HepG2 (cell line): Measurements from ENCODE around the gene CRLF2. TPM values are rescaled to one million over a fixed set of nuclear protein-coding genes. Genes with fewer than 3 reads are reported as not detected.

Source experiments
- ATAC-seq: fragments of 200-7000 bp; cut with Tn5 transposase; 3 replicates; pipeline ENCODE4 v1.9.1; 2020; ENCODE audit warnings: mild to moderate bottlenecking, moderate library complexity
- BruUV-seq: library from RNA; stranded (reverse); fragments of 400-500 nt; replicated peaks from 2 replicates; lab custom pipeline; 2021; lab: Mats Ljungman, UMichigan
- CTCF ChIA-PET: fragments of 300-600 bp; formaldehyde crosslinking; extraction: SDS; loops from one replicate; lab custom pipeline; 2021; ENCODE audit warnings: low total read pairs, inconsistent platforms, low intra/inter-chr PET ratio; lab: Yijun Ruan, JAX
- POLR2A ChIA-PET: fragments of 350-600 bp; sonication (Branson Sonifier 250); formaldehyde crosslinking; loops from one replicate; lab custom pipeline; 2020; ENCODE audit warnings: antibody characterized with exemption, inconsistent platforms; lab: Yijun Ruan, JAX
- DNase-seq: peaks from one replicate; pipeline ENCODE4 v3.0.0-alpha.2; 2015; ENCODE audit warnings: low spot score
- FAIRE-seq: peaks from 3 replicates; lab custom pipeline; 2011; peaks lifted over from hg19 to GRCh38; lab: Jason Lieb, UNC
- H2AFZ ChIP-seq: one replicate; pipeline ENCODE4 v1.6.1; 2011; ENCODE audit warnings: low read length, inconsistent platforms
- H3K27ac ChIP-seq: fragments of 300-600 bp; 3 replicates; pipeline ENCODE4 v1.8.0; 2011; ENCODE audit warnings: mixed run types, mild to moderate bottlenecking, mixed read lengths, low read length, inconsistent platforms; ENCODE audit not compliant: insufficient read depth; ENCODE audit errors: extremely low read length
- H3K27me3 ChIP-seq, 2 experiments: fragments of 200-600 bp in 1 of 2; 2 replicates in 1 of 2; 3 replicates in 1 of 2; pipeline versions ENCODE4 v1.6.0 to v1.8.0; 2011; ENCODE audit warnings: low read length in 2 of 2, mild to moderate bottlenecking in 2 of 2, moderate library complexity in 2 of 2, inconsistent platforms in 1 of 2; ENCODE audit not compliant: insufficient read depth in 2 of 2, control insufficient read depth in 1 of 2
- H3K36me3 ChIP-seq, 2 experiments: fragments of 200-600 bp in 1 of 2; replicated peaks in 1 of 2; 2 replicates in 1 of 2; 3 replicates in 1 of 2; pipeline versions ENCODE4 v1.5.1 to v1.8.0; 2011; ENCODE audit warnings: low read length in 2 of 2, inconsistent platforms in 1 of 2; ENCODE audit not compliant: insufficient read depth in 2 of 2, control insufficient read depth in 1 of 2
- H3K4me1 ChIP-seq: 2 replicates; pipeline ENCODE4 v1.5.1; 2012; ENCODE audit warnings: low read length, inconsistent platforms; ENCODE audit not compliant: insufficient read depth
- H3K4me2 ChIP-seq: 2 replicates; pipeline ENCODE4 v1.6.0; 2011; ENCODE audit warnings: low read depth, low read length, inconsistent platforms
- H3K4me3 ChIP-seq, 3 experiments: fragments of 200-600 bp in 1 of 3; sonication (generic), shearing (Covaris generic) in 1 of 3; replicated peaks in 1 of 3; 2 replicates each; pipeline ENCODE4 v1.5.1; 2011 to 2016; ENCODE audit warnings: low read length in 3 of 3, inconsistent platforms in 2 of 3, low read depth in 2 of 3, mild to moderate bottlenecking in 2 of 3, control low read depth in 1 of 3, mixed read lengths in 1 of 3; ENCODE audit not compliant: insufficient read depth in 1 of 3
- H3K79me2 ChIP-seq: one replicate; pipeline ENCODE4 v1.6.1; 2011; ENCODE audit warnings: low read length, inconsistent platforms; ENCODE audit not compliant: insufficient read depth
- H3K9ac ChIP-seq: 2 replicates; pipeline ENCODE4 v1.6.0; 2011; ENCODE audit warnings: mild to moderate bottlenecking, low read depth, low read length, inconsistent platforms; ENCODE audit not compliant: insufficient read depth
- H3K9me3 ChIP-seq: 2 replicates; pipeline ENCODE4 v1.5.1; 2012; ENCODE audit warnings: mild to moderate bottlenecking, low read length
- H4K20me1 ChIP-seq: 2 replicates; pipeline ENCODE4 v1.6.0; 2011; ENCODE audit warnings: inconsistent platforms, mild to moderate bottlenecking, low read length, moderate library complexity; ENCODE audit not compliant: insufficient read depth
- CENPT ChIP-seq: sonication (generic); formaldehyde crosslinking; IDR thresholded peaks from 2 replicates; pipeline ENCODE4 v1.8.0; 2022; ENCODE audit warnings: low read depth, mild to moderate bottlenecking, moderate library complexity, missing genetic modification reagents
- FOXO4 ChIP-seq: sonication (generic); formaldehyde crosslinking; conservative IDR thresholded peaks from 2 replicates; pipeline ENCODE4 v1.8.1; 2023; ENCODE audit warnings: missing genetic modification reagents
- GRHL1 ChIP-seq: sonication (generic); formaldehyde crosslinking; conservative IDR thresholded peaks from 2 replicates; pipeline ENCODE4 v1.8.0; 2022; ENCODE audit warnings: missing genetic modification reagents
- NFE2L1 ChIP-seq: sonication (generic); formaldehyde crosslinking; IDR thresholded peaks from 2 replicates; pipeline ENCODE4 v1.4.0; 2020; ENCODE audit warnings: missing genetic modification reagents, mild to moderate bottlenecking, borderline replicate concordance
- NFYB ChIP-seq: sonication (generic); formaldehyde crosslinking; IDR thresholded peaks from 2 replicates; pipeline ENCODE4 v1.4.0; 2020; ENCODE audit warnings: missing genetic modification reagents
- SMARCE1 ChIP-seq: fragments of 450-650 bp; IDR thresholded peaks from 2 replicates; pipeline ENCODE4 v1.6.1; 2017; ENCODE audit warnings: borderline replicate concordance
- SNAPC4 ChIP-seq: sonication (generic); formaldehyde crosslinking; IDR thresholded peaks from 2 replicates; pipeline ENCODE4 v1.4.0; 2020; ENCODE audit warnings: mild to moderate bottlenecking, missing genetic modification reagents
- ZNF552 ChIP-seq: sonication (generic); formaldehyde crosslinking; IDR thresholded peaks from 2 replicates; pipeline ENCODE4 v1.9.0; 2022; ENCODE audit warnings: missing genetic modification reagents, mild to moderate bottlenecking, borderline replicate concordance
- ZNF670 ChIP-seq: sonication (generic); formaldehyde crosslinking; IDR thresholded peaks from 2 replicates; pipeline ENCODE4 v1.8.0; 2022; ENCODE audit warnings: mild to moderate bottlenecking, missing genetic modification reagents, borderline replicate concordance
- ZNF724P ChIP-seq: sonication (generic); formaldehyde crosslinking; IDR thresholded peaks from 2 replicates; pipeline ENCODE4 v1.8.0; 2022; ENCODE audit warnings: missing genetic modification reagents, borderline replicate concordance
- WGBS: methylation state at CpG from one replicate; pipeline ENCODE4 v1.1.6; 2017; ENCODE audit warnings: low lambda C conversion rate; 5-methylcytosine and 5-hydroxymethylcytosine counted together
- in situ Hi-C: cut with HindIII; loops from 2 replicates; pipeline ENCODE4 v1.10.0; 2017; ENCODE audit warnings: low pct_unique_long_range_greater_than_20kb; ENCODE audit not compliant: extremely low pct_ligation_motif_present
- intact Hi-C: fragments of 100-400 bp; cut with micrococcal nuclease; formaldehyde crosslinking; loops from one replicate; pipeline ENCODE4 v1.10.0; 2022; ENCODE audit not compliant: unreplicated experiment
- polyA plus RNA-seq, 8 experiments: library from polyadenylated mRNA; depleted of rRNA in 3 of 8; stranded (reverse) in 7 of 8; unstranded in 1 of 8; fragments of >200 nt; fragmentation: Illumina TruSeq in 4 of 8; extraction: Trizol in 4 of 8; gene quantifications; 2 replicates each; pipeline versions ENCODE4 v1.2.1 to v1.2.3, GENCODE V29; 2011 to 2016; ENCODE audit warnings: low read depth in 4 of 8, missing spikeins in 1 of 8, mixed read lengths in 1 of 8; ENCODE audit not compliant: insufficient read depth in 1 of 8
- total RNA-seq, 5 experiments: library from RNA; depleted of rRNA; stranded (reverse); fragments of >200 nt; fragmentation: Illumina TruSeq; extraction: Trizol; gene quantifications; 2 replicates each; pipeline ENCODE4 v1.2.3, GENCODE V29; 2016; ENCODE audit warnings: low read depth in 1 of 5

Gene CRLF2
- total and polyA plus RNA-seq, 2 of the 13 experiments (the other 11 are each of a cell fraction or from before 2014, with no cell fraction given), result not detected

GRCh38 chrX:1147611-1148515 lies 64.6 kb downstream of the CRLF2 start:
- Histone ChIP-seq H3K36me3 (no peaks in the 10 kb centered on the region), H3K79me2 (no peaks in the 10 kb centered on the region), H3K4me1 (no peaks in the 10 kb centered on the region), H3K9me3 (no peaks in the 10 kb centered on the region), H2AFZ (no peak overlapping the region), H3K4me3 (no peak overlapping the region), H3K4me2 (no peak overlapping the region), H3K27ac (no peak overlapping the region)
- intact Hi-C loops, result no loop called here
- POLR2A ChIA-PET, result no interaction called here
- TF ChIP-seq ZNF670 (CRISPR knock-in tag), result no peak
- TF ChIP-seq SNAPC4, result no peak
- no peak for TF ChIP-seq CENPT (CRISPR knock-in tag)
- no peak for TF ChIP-seq ZNF552 (CRISPR knock-in tag)
- TF ChIP-seq NFYB, result no peak
- TF ChIP-seq FOXO4, result no peak
- TF ChIP-seq NFE2L1 (CRISPR knock-in tag), result no peak
- TF ChIP-seq ZNF724P (CRISPR knock-in tag), result no peak
- TF ChIP-seq GRHL1 (CRISPR knock-in tag), result no peak
- no peak for TF ChIP-seq SMARCE1
- TF ChIP-seq, all 625 proteins: peak for 0
- DNase-seq (no peak), ATAC-seq (no peak), FAIRE-seq (no peak)
- H4K20me1 ChIP-seq, result no peaks in the 10 kb centered on the region
- CTCF ChIA-PET, result no interaction called here
- no TSS peak for BruUV-seq
- 16% methylated on average over 29 of the region's 29 CpGs for WGBS
- no peak overlapping the region for H3K9ac ChIP-seq
- in situ Hi-C loops, result no loop called here
- peaks cover 0 to 15% of the 10 kb centered on the region in 2 experiments; a peak in 3 of 5 replicates for H3K27me3 ChIP-seq
